ENCODE results near the gene CNTN5.

GRCh38 chr11:99238401-99238800 is 217.7 kb downstream of the CNTN5 start:
- TF ChIP-seq CTCF (IDR thresholded peaks at IDR 0.05): no peak
- TF ChIP-seq POLR2AphosphoS5 (IDR thresholded peaks at IDR 0.05): no peak

Measured in upper lobe of left lung (tissue), 4 donors.